Panc1 (cell line): ENCODE data around the gene LRRC8B. TPM values are rescaled to one million over a fixed set of nuclear protein-coding genes. Genes with fewer than 3 reads are reported as not detected.

Experiments used
- ATAC-seq: fragments of 200-7000 bp; cut with Tn5 transposase; 2 replicates; pipeline ENCODE4 v1.9.1; 2020; ENCODE audit warnings: mild to moderate bottlenecking, moderate library complexity
- BruUV-seq: library from RNA; stranded (reverse); fragments of 400-500 nt; replicated peaks from 2 replicates; lab custom pipeline; 2021; lab: Mats Ljungman, UMichigan
- CTCF ChIA-PET: fragments of 300-600 bp; sonication (Branson Sonifier 250); formaldehyde crosslinking; loops from one replicate; lab custom pipeline; 2022; ENCODE audit warnings: antibody characterized with exemption; lab: Charles Lee
- POLR2A ChIA-PET: fragments of 300-600 bp; sonication (Branson Sonifier 250); formaldehyde crosslinking; loops from one replicate; lab custom pipeline; 2022; ENCODE audit warnings: antibody characterized with exemption; lab: Charles Lee
- DNase-seq: peaks from one replicate; pipeline ENCODE4 v3.0.0-alpha.2; 2010; ENCODE audit warnings: low read depth, low spot score
- H3K27ac ChIP-seq: 2 replicates; pipeline ENCODE4 v1.5.1; 2011; ENCODE audit warnings: mild to moderate bottlenecking, low read length, inconsistent platforms
- H3K27me3 ChIP-seq: fragments of 200-500 bp; sonication (Bioruptor generic); 2 replicates; pipeline ENCODE4 v1.6.0; 2014; ENCODE audit warnings: low read length, inconsistent platforms; ENCODE audit not compliant: control insufficient read depth, insufficient read depth
- H3K36me3 ChIP-seq: fragments of 200-500 bp; sonication (Bioruptor generic); 2 replicates; pipeline ENCODE4 v1.5.1; 2014; ENCODE audit warnings: inconsistent platforms, mild to moderate bottlenecking, low read length, moderate library complexity; ENCODE audit not compliant: control insufficient read depth, insufficient read depth
- H3K4me1 ChIP-seq: 2 replicates; pipeline ENCODE4 v1.5.1; 2011; ENCODE audit warnings: inconsistent platforms, mild to moderate bottlenecking, low read length, moderate library complexity; ENCODE audit not compliant: control insufficient read depth, insufficient read depth
- H3K4me3 ChIP-seq, 2 experiments: 2 replicates each; pipeline ENCODE4 v1.5.1; 2011 to 2012; ENCODE audit warnings: low read depth in 2 of 2, low read length in 2 of 2, mild to moderate bottlenecking in 2 of 2, inconsistent platforms in 1 of 2, moderate library complexity in 1 of 2
- H3K9me3 ChIP-seq: fragments of 200-500 bp; sonication (Bioruptor generic); 2 replicates; pipeline ENCODE4 v1.5.1; 2014; ENCODE audit warnings: low read depth, mild to moderate bottlenecking, inconsistent platforms, low read length, moderate library complexity; ENCODE audit not compliant: control insufficient read depth, insufficient read depth
- CTCF ChIP-seq: fragments of 450-650 bp; IDR thresholded peaks from 2 replicates; pipeline ENCODE4 v1.5.1; 2017; ENCODE audit warnings: mild to moderate bottlenecking
- POLR2AphosphoS5 ChIP-seq: IDR thresholded peaks from 2 replicates; pipeline ENCODE4 v1.6.1; 2012; ENCODE audit warnings: mild to moderate bottlenecking, low read depth, low read length, moderate library complexity
- REST ChIP-seq, 2 experiments: IDR thresholded peaks; 2 replicates each; pipeline ENCODE4 v1.6.1; 2011 to 2012; ENCODE audit warnings: low read depth in 2 of 2, control low read depth in 1 of 2, low read length in 1 of 2, mild to moderate bottlenecking in 1 of 2, moderate library complexity in 1 of 2; ENCODE audit not compliant: insufficient read depth in 1 of 2
- SIN3A ChIP-seq: IDR thresholded peaks from 2 replicates; pipeline ENCODE4 v1.6.1; 2012; ENCODE audit warnings: low read depth, mild to moderate bottlenecking, low read length, moderate library complexity, borderline replicate concordance; ENCODE audit not compliant: insufficient read depth
- TCF7L2 ChIP-seq: IDR thresholded peaks from 2 replicates; pipeline ENCODE4 v1.6.1; 2011; ENCODE audit warnings: mild to moderate bottlenecking, low read depth, low read length, inconsistent platforms
- in situ Hi-C: cut with HindIII; loops from 2 replicates; pipeline ENCODE4 v1.10.0; 2016; ENCODE audit warnings: low sequenced_read_pairs, low pct_unique_long_range_greater_than_20kb
- intact Hi-C: fragments of 100-400 bp; cut with micrococcal nuclease; formaldehyde crosslinking; loops from one replicate; pipeline ENCODE4 v1.10.0; 2022; ENCODE audit not compliant: unreplicated experiment
- total RNA-seq: library from RNA; stranded (reverse); gene quantifications from one replicate; pipeline ENCODE4 v1.2.1, GENCODE V29; 2021; ENCODE audit not compliant: unreplicated experiment

LRRC8B gene
- total RNA-seq, 1 experiment from 2014 or later: 27.3 TPM

GRCh38 chr1:89584781-89585180, 60.2 kb downstream of the LRRC8B start:
- no peaks in the 10 kb centered on the region for H3K4me1 ChIP-seq
- no peaks in the 10 kb centered on the region for H3K9me3 ChIP-seq
- H3K36me3 ChIP-seq: peaks cover 6% of the 10 kb centered on the region; the same call in 1 of the 2 replicates
- ATAC-seq (no peak), DNase-seq (no peak)
- POLR2A ChIA-PET: interaction anchor here (0.6 kb wide), 1 partner anchor 52 kb away, joined by 3 read pairs; no protein-coding TSS in a partner anchor
- BruUV-seq: no TSS peak
- no peaks in the 10 kb centered on the region for H3K27me3 ChIP-seq
- no peak overlapping the region for H3K4me3 ChIP-seq
- CTCF ChIA-PET: interaction anchor here (0.6 to 0.7 kb wide), 2 partner anchors 31 to 495 kb away, joined by 3 to 4 read pairs; no protein-coding TSS in a partner anchor
- in situ Hi-C loops (no loop called here), intact Hi-C loops (no loop called here)
- H3K27ac ChIP-seq: no peak overlapping the region
- TF ChIP-seq POLR2AphosphoS5 (no peak), SIN3A (no peak), TCF7L2 (no peak), REST (IDR thresholded peaks at IDR 0.05; ENCODE audit: insufficient read depth in 1 of 2, low read depth in 2 of 2, low read length in 1 of 2) (no peak), CTCF (no peak)

GRCh38 chr1:89587729-89588161, 63.1 kb downstream of the LRRC8B start:
- no TSS peak for BruUV-seq
- H3K9me3 ChIP-seq: no peaks in the 10 kb centered on the region
- POLR2A ChIA-PET: no interaction called here
- DNase-seq (no peak), ATAC-seq (no peak)
- CTCF ChIA-PET: no interaction called here
- in situ Hi-C loops: no loop called here
- TF ChIP-seq SIN3A: no peak
- TF ChIP-seq TCF7L2: no peak
- no peak for TF ChIP-seq REST (IDR thresholded peaks at IDR 0.05; ENCODE audit: insufficient read depth in 1 of 2, low read depth in 2 of 2, low read length in 1 of 2)
- TF ChIP-seq POLR2AphosphoS5: no peak
- no peak for TF ChIP-seq CTCF
- 0 out of 2 replicates have a peak, but pooled peaks cover 3% of the 10 kb centered on the region for H3K4me1 ChIP-seq
- intact Hi-C loops: no loop called here
- no peaks in the 10 kb centered on the region for H3K27me3 ChIP-seq
- H3K27ac ChIP-seq: no peak overlapping the region
- no peak overlapping the region for H3K4me3 ChIP-seq
- H3K36me3 ChIP-seq: peaks cover 6% of the 10 kb centered on the region; the same call in 1 of the 2 replicates
